GM12878 (cell line): Measurements from ENCODE around the gene LEMD1. TPM values are rescaled to one million over a fixed set of nuclear protein-coding genes. Genes with fewer than 3 reads are reported as not detected.

Source experiments
- microRNA counts: library from miRNA; unstranded; fragments of <30 nt; microRNA quantifications from one replicate; lab custom pipeline; 2016
- microRNA-seq: library from miRNA; unstranded; fragments of <30 nt; microRNA quantifications from one replicate; pipeline ENCODE4, GENCODE V29; 2018
- polyA plus RNA-seq, 11 experiments: library from polyadenylated mRNA; depleted of rRNA in 4 of 11; unstranded in 6 of 11; stranded (reverse) in 5 of 11; fragments of >200 nt; fragmentation: Nextera tagmentation in 4 of 11; fragmentation: Illumina TruSeq in 1 of 11; extraction: Ambion mirVana in 4 of 11; extraction: Trizol in 1 of 11; gene quantifications; 1 replicate in 1 of 11; 2 replicates in 10 of 11; pipeline versions ENCODE4 v1.2.1 to v1.2.3, GENCODE V29; 2011 to 2016; ENCODE audit warnings: inconsistent platforms in 2 of 11, missing spikeins in 2 of 11, low read depth in 1 of 11
- small RNA-seq: library from RNA; depleted of rRNA; stranded (forward); fragments of <200 nt; gene quantifications from one replicate; pipeline ENCODE3, GENCODE V24; 2014
- total RNA-seq, 4 experiments: library from RNA; depleted of rRNA in 3 of 4; stranded (reverse); fragments of >200 nt in 3 of 4; fragmentation: Illumina TruSeq in 1 of 4; extraction: Trizol in 1 of 4; gene quantifications; 2 replicates each; pipeline versions ENCODE4 v1.2.1 to v1.2.3, GENCODE V29; 2013 to 2021

LEMD1 gene
- total and polyA plus RNA-seq, 10 of the 15 experiments (the other 5 are each of a cell fraction or from before 2014, with no cell fraction given) = 0.19 to 1.2 (median 0.26) TPM; not detected in 7

MicroRNAs within 50 kb of the gene (microRNA counts, 767-probe panel; counts per million panel counts)
- 2,507 counts per million, percentile 84 among the panel's probes with 10 or more counts for microRNA hsa-miR-135b-5p (lab: Ali Mortazavi, UCI)

Small RNA genes within 50 kb of the gene (microRNA-seq; reads per million reads assigned to microRNA genes)
- gene MIR135B = 786 reads per million, percentile 87 among the genes with 10 or more reads in this experiment

Small RNA genes within 50 kb of the gene (small RNA-seq; reads per million reads assigned to genes)
- gene MIR135B = 2.4 reads per million, percentile 68 among the genes with 10 or more reads in this experiment
- gene SNRPGP10 = not detected

Other genes with a start within 250 kb of the LEMD1 start
- 4.6 and 5.2 TPM in 2 replicates for gene DSTYK, start 210.4 kb downstream of the LEMD1 start, total RNA-seq (2014; rRNA removed)
- 4.1 and 4.2 TPM in 2 replicates for gene DSTYK, start 210.4 kb downstream of the LEMD1 start, total RNA-seq (2014; rRNA removed; fragmentation: Illumina TruSeq; extraction: Trizol)
- gene DSTYK, start 210.4 kb downstream of the LEMD1 start, total RNA-seq (2021) = 4.7 and 5.5 TPM in 2 replicates
- gene DSTYK, start 210.4 kb downstream of the LEMD1 start, polyA plus RNA-seq (2011; rRNA removed) = 3.2 and 3.4 TPM in 2 replicates
- gene DSTYK, start 210.4 kb downstream of the LEMD1 start, polyA plus RNA-seq (2014; fragmentation: Illumina TruSeq; extraction: Trizol) = 4.5 and 5.4 TPM in 2 replicates
- 1 to 10 TPM; 2.7 to 3.4 TPM for gene DSTYK, start 210.4 kb downstream of the LEMD1 start, polyA plus RNA-seq (2014; fragmentation: Nextera tagmentation; extraction: Ambion mirVana)
- gene DSTYK, start 210.4 kb downstream of the LEMD1 start, polyA plus RNA-seq (2014; rRNA removed) = 3.8 and 4.0 TPM in 2 replicates
- 1 to 10 TPM; 2.7 to 3.4 TPM for gene DSTYK, start 210.4 kb downstream of the LEMD1 start, polyA plus RNA-seq (2016; fragmentation: Nextera tagmentation; extraction: Ambion mirVana)
- gene TMCC2, start 194.1 kb downstream of the LEMD1 start, total RNA-seq (2014; rRNA removed) = 1.1 and 1.2 TPM in 2 replicates
- 0.76 and 1.2 TPM in 2 replicates for gene TMCC2, start 194.1 kb downstream of the LEMD1 start, total RNA-seq (2014; rRNA removed; fragmentation: Illumina TruSeq; extraction: Trizol)
- 2.3 and 2.4 TPM in 2 replicates for gene TMCC2, start 194.1 kb downstream of the LEMD1 start, total RNA-seq (2021)
- gene TMCC2, start 194.1 kb downstream of the LEMD1 start, polyA plus RNA-seq (2011; rRNA removed) = 0.76 and 1.6 TPM in 2 replicates
- 0.10 and 0.76 TPM in 2 replicates for gene TMCC2, start 194.1 kb downstream of the LEMD1 start, polyA plus RNA-seq (2014; fragmentation: Illumina TruSeq; extraction: Trizol)
- gene TMCC2, start 194.1 kb downstream of the LEMD1 start, polyA plus RNA-seq (2014; fragmentation: Nextera tagmentation; extraction: Ambion mirVana) = under 1 TPM; 0.06 to 0.18 TPM
- 1.7 and 2.1 TPM in 2 replicates for gene TMCC2, start 194.1 kb downstream of the LEMD1 start, polyA plus RNA-seq (2014; rRNA removed)
- under 1 TPM; 0.42 to 0.47 TPM for gene TMCC2, start 194.1 kb downstream of the LEMD1 start, polyA plus RNA-seq (2016; fragmentation: Nextera tagmentation; extraction: Ambion mirVana)
- 1.6 and 2.0 TPM in 2 replicates for gene NUAK2, start 100.3 kb downstream of the LEMD1 start, total RNA-seq (2014; rRNA removed)
- 0.83 and 1.2 TPM in 2 replicates for gene NUAK2, start 100.3 kb downstream of the LEMD1 start, total RNA-seq (2014; rRNA removed; fragmentation: Illumina TruSeq; extraction: Trizol)
- 3.0 TPM in 2 replicates for gene NUAK2, start 100.3 kb downstream of the LEMD1 start, total RNA-seq (2021)
- 1.4 and 2.0 TPM in 2 replicates for gene NUAK2, start 100.3 kb downstream of the LEMD1 start, polyA plus RNA-seq (2011; rRNA removed)
- gene NUAK2, start 100.3 kb downstream of the LEMD1 start, polyA plus RNA-seq (2014; fragmentation: Illumina TruSeq; extraction: Trizol) = 0.81 and 1.2 TPM in 2 replicates
- under 1 TPM; 0.27 to 0.31 TPM for gene NUAK2, start 100.3 kb downstream of the LEMD1 start, polyA plus RNA-seq (2014; fragmentation: Nextera tagmentation; extraction: Ambion mirVana)
- gene NUAK2, start 100.3 kb downstream of the LEMD1 start, polyA plus RNA-seq (2014; rRNA removed) = 1.1 and 1.4 TPM in 2 replicates
- gene NUAK2, start 100.3 kb downstream of the LEMD1 start, polyA plus RNA-seq (2016; fragmentation: Nextera tagmentation; extraction: Ambion mirVana) = 1 to 10 TPM in 1 of 2 experiments, under 1 TPM in 1; 0.87 to 1.3 TPM
- gene KLHDC8A, start 65.1 kb downstream of the LEMD1 start, total RNA-seq (2014; rRNA removed) = not detected in 2 replicates
- gene KLHDC8A, start 65.1 kb downstream of the LEMD1 start, total RNA-seq (2014; rRNA removed; fragmentation: Illumina TruSeq; extraction: Trizol) = not detected in 2 replicates
- not detected in 2 replicates for gene KLHDC8A, start 65.1 kb downstream of the LEMD1 start, total RNA-seq (2021)
- gene KLHDC8A, start 65.1 kb downstream of the LEMD1 start, polyA plus RNA-seq (2011; rRNA removed) = not detected in 2 replicates
- not detected in 2 replicates for gene KLHDC8A, start 65.1 kb downstream of the LEMD1 start, polyA plus RNA-seq (2014; fragmentation: Illumina TruSeq; extraction: Trizol)
- not detected for gene KLHDC8A, start 65.1 kb downstream of the LEMD1 start, polyA plus RNA-seq (2014; fragmentation: Nextera tagmentation; extraction: Ambion mirVana)
- not detected in 2 replicates for gene KLHDC8A, start 65.1 kb downstream of the LEMD1 start, polyA plus RNA-seq (2014; rRNA removed)
- gene KLHDC8A, start 65.1 kb downstream of the LEMD1 start, polyA plus RNA-seq (2016; fragmentation: Nextera tagmentation; extraction: Ambion mirVana) = not detected
- gene BLACAT1, start 34.0 kb upstream of the LEMD1 start, total RNA-seq (2014; rRNA removed) = 0.06 TPM in 1 of 2 replicates, not detected in the other
- 0.18 and 0.23 TPM in 2 replicates for gene BLACAT1, start 34.0 kb upstream of the LEMD1 start, total RNA-seq (2014; rRNA removed; fragmentation: Illumina TruSeq; extraction: Trizol)
- 0.21 TPM in 2 replicates for gene BLACAT1, start 34.0 kb upstream of the LEMD1 start, total RNA-seq (2021)
- gene BLACAT1, start 34.0 kb upstream of the LEMD1 start, polyA plus RNA-seq (2011; rRNA removed) = 1.4 and 1.6 TPM in 2 replicates
- 0.15 and 0.38 TPM in 2 replicates for gene BLACAT1, start 34.0 kb upstream of the LEMD1 start, polyA plus RNA-seq (2014; fragmentation: Illumina TruSeq; extraction: Trizol)
- gene BLACAT1, start 34.0 kb upstream of the LEMD1 start, polyA plus RNA-seq (2014; fragmentation: Nextera tagmentation; extraction: Ambion mirVana) = under 1 TPM in 1 of 2 experiments, not detected in 1; 0.04 TPM
- 0.10 and 0.17 TPM in 2 replicates for gene BLACAT1, start 34.0 kb upstream of the LEMD1 start, polyA plus RNA-seq (2014; rRNA removed)
- gene BLACAT1, start 34.0 kb upstream of the LEMD1 start, polyA plus RNA-seq (2016; fragmentation: Nextera tagmentation; extraction: Ambion mirVana) = under 1 TPM; 0.08 to 0.13 TPM
- gene CDK18, start 82.6 kb upstream of the LEMD1 start, total RNA-seq (2014; rRNA removed) = 0.05 and 0.51 TPM in 2 replicates
- 0.13 and 0.18 TPM in 2 replicates for gene CDK18, start 82.6 kb upstream of the LEMD1 start, total RNA-seq (2014; rRNA removed; fragmentation: Illumina TruSeq; extraction: Trizol)
- gene CDK18, start 82.6 kb upstream of the LEMD1 start, total RNA-seq (2021) = 0.64 and 0.88 TPM in 2 replicates
- 1.9 and 4.4 TPM in 2 replicates for gene CDK18, start 82.6 kb upstream of the LEMD1 start, polyA plus RNA-seq (2011; rRNA removed)
- 0.25 TPM in 1 of 2 replicates, not detected in the other for gene CDK18, start 82.6 kb upstream of the LEMD1 start, polyA plus RNA-seq (2014; fragmentation: Illumina TruSeq; extraction: Trizol)
- gene CDK18, start 82.6 kb upstream of the LEMD1 start, polyA plus RNA-seq (2014; fragmentation: Nextera tagmentation; extraction: Ambion mirVana) = not detected
- 0.54 and 1.2 TPM in 2 replicates for gene CDK18, start 82.6 kb upstream of the LEMD1 start, polyA plus RNA-seq (2014; rRNA removed)
- under 1 TPM; 0.40 to 0.58 TPM for gene CDK18, start 82.6 kb upstream of the LEMD1 start, polyA plus RNA-seq (2016; fragmentation: Nextera tagmentation; extraction: Ambion mirVana)
- gene ELK4, start 210.0 kb upstream of the LEMD1 start, total RNA-seq (2014; rRNA removed) = 20.1 and 22.5 TPM in 2 replicates
- gene ELK4, start 210.0 kb upstream of the LEMD1 start, total RNA-seq (2014; rRNA removed; fragmentation: Illumina TruSeq; extraction: Trizol) = 36.2 and 39.0 TPM in 2 replicates
- 70.7 and 71.5 TPM in 2 replicates for gene ELK4, start 210.0 kb upstream of the LEMD1 start, total RNA-seq (2021)
- 21.8 and 27.6 TPM in 2 replicates for gene ELK4, start 210.0 kb upstream of the LEMD1 start, polyA plus RNA-seq (2011; rRNA removed)
- gene ELK4, start 210.0 kb upstream of the LEMD1 start, polyA plus RNA-seq (2014; fragmentation: Illumina TruSeq; extraction: Trizol) = 24.6 and 32.2 TPM in 2 replicates
- gene ELK4, start 210.0 kb upstream of the LEMD1 start, polyA plus RNA-seq (2014; fragmentation: Nextera tagmentation; extraction: Ambion mirVana) = 10 to 100 TPM in 1 of 2 experiments, 1 to 10 TPM in 1; 5.2 to 11.9 TPM
- 13.6 and 16.8 TPM in 2 replicates for gene ELK4, start 210.0 kb upstream of the LEMD1 start, polyA plus RNA-seq (2014; rRNA removed)
- gene ELK4, start 210.0 kb upstream of the LEMD1 start, polyA plus RNA-seq (2016; fragmentation: Nextera tagmentation; extraction: Ambion mirVana) = 1 to 10 TPM; 6.5 to 8.7 TPM